Duodenal mucosa (tissue), 2 donors: ENCODE results near the gene UNC5A.

Experiments
- H3K27ac ChIP-seq: one replicate; pipeline ENCODE4 v1.7.0; 2013; ENCODE audit warnings: low read depth, low read length
- H3K27me3 ChIP-seq, 2 donors: one replicate each; pipeline ENCODE4 v1.7.0; 2013; ENCODE audit warnings: low read length in 2 of 2, control low read depth in 1 of 2; ENCODE audit not compliant: insufficient read depth in 2 of 2, control insufficient read depth in 1 of 2
- H3K36me3 ChIP-seq, 2 donors: one replicate each; pipeline ENCODE4 v1.7.0; 2013; ENCODE audit warnings: low read length in 2 of 2, control low read depth in 1 of 2; ENCODE audit not compliant: insufficient read depth in 2 of 2, control insufficient read depth in 1 of 2
- H3K4me1 ChIP-seq, 2 donors: one replicate each; pipeline ENCODE4 v1.7.0; 2013; ENCODE audit warnings: low read length in 2 of 2, control low read depth in 1 of 2; ENCODE audit not compliant: insufficient read depth in 2 of 2, control insufficient read depth in 1 of 2
- H3K4me3 ChIP-seq, 2 donors: one replicate each; pipeline ENCODE4 v1.7.0; 2013; ENCODE audit warnings: low read length in 2 of 2, low read depth in 1 of 2
- H3K9ac ChIP-seq, 2 donors: one replicate each; pipeline ENCODE4 v1.7.0; 2013; ENCODE audit warnings: low read length in 2 of 2, low read depth in 1 of 2
- H3K9me3 ChIP-seq, 2 donors: one replicate each; pipeline ENCODE4 v1.7.0; 2013; ENCODE audit warnings: low read length in 2 of 2, control low read depth in 1 of 2; ENCODE audit not compliant: control insufficient read depth in 1 of 2

The UNC5A gene

GRCh38 chr5:176820937-176821336 lies 10.6 kb downstream of the UNC5A start:
- H3K4me3 ChIP-seq = no peak overlapping the region
- no peaks in the 10 kb centered on the region for H3K9me3 ChIP-seq
- no peak overlapping the region for H3K9ac ChIP-seq
- no peak overlapping the region for H3K27ac ChIP-seq
- no peaks in the 10 kb centered on the region for H3K4me1 ChIP-seq
- H3K36me3 ChIP-seq = no peaks in the 10 kb centered on the region
- peaks cover 23 to 25% of the 10 kb centered on the region in 2 donors for H3K27me3 ChIP-seq

GRCh38 chr5:176821441-176821840 lies 11.1 kb downstream of the UNC5A start:
- Histone ChIP-seq H3K4me3 (no peak overlapping the region), H3K9ac (no peak overlapping the region), H3K36me3 (no peaks in the 10 kb centered on the region), H3K27me3 (peaks cover 19 to 21% of the 10 kb centered on the region in 2 donors), H3K9me3 (no peaks in the 10 kb centered on the region), H3K4me1 (no peaks in the 10 kb centered on the region), H3K27ac (no peak overlapping the region)

- Histone ChIP-seq H3K36me3 (no peaks in the 10 kb centered on the region), H3K27me3 (peaks cover 13 to 15% of the 10 kb centered on the region in 2 donors), H3K4me3 (no peak overlapping the region), H3K4me1 (no peaks in the 10 kb centered on the region), H3K27ac (no peak overlapping the region), H3K9ac (no peak overlapping the region), H3K9me3 (no peaks in the 10 kb centered on the region)
These were observed 11.9 kb downstream of the UNC5A start for GRCh38 chr5:176822041-176822792.

- no peak overlapping the region for H3K9ac ChIP-seq
- H3K27me3 ChIP-seq = peaks cover 11 to 15% of the 10 kb centered on the region in 2 donors
- no peaks in the 10 kb centered on the region for H3K36me3 ChIP-seq
- H3K4me1 ChIP-seq = no peaks in the 10 kb centered on the region
- H3K4me3 ChIP-seq = no peak overlapping the region
- H3K9me3 ChIP-seq = no peaks in the 10 kb centered on the region
- H3K27ac ChIP-seq = no peak overlapping the region
These were observed 12.6 kb downstream of the UNC5A start for GRCh38 chr5:176822793-176823481.

- Histone ChIP-seq H3K27ac (no peak overlapping the region), H3K9ac (no peak overlapping the region), H3K9me3 (no peaks in the 10 kb centered on the region), H3K36me3 (no peaks in the 10 kb centered on the region), H3K4me1 (no peaks in the 10 kb centered on the region), H3K27me3 (peaks cover 1 to 10% of the 10 kb centered on the region in 2 donors), H3K4me3 (no peak overlapping the region)
These were observed 13.6 kb downstream of the UNC5A start for GRCh38 chr5:176823869-176824412.

- Histone ChIP-seq H3K27me3 (peaks cover 0 to 3% of the 10 kb centered on the region in 2 donors), H3K4me3 (no peak overlapping the region), H3K9ac (no peak overlapping the region), H3K9me3 (no peaks in the 10 kb centered on the region), H3K4me1 (no peaks in the 10 kb centered on the region), H3K27ac (no peak overlapping the region), H3K36me3 (no peaks in the 10 kb centered on the region)
These were observed 14.2 kb downstream of the UNC5A start for GRCh38 chr5:176824604-176825003.

GRCh38 chr5:176825234-176825633 lies 14.9 kb downstream of the UNC5A start:
- Histone ChIP-seq H3K9me3 (no peaks in the 10 kb centered on the region), H3K4me3 (no peak overlapping the region)

GRCh38 chr5:176825957-176826356 lies 15.6 kb downstream of the UNC5A start:
- H3K4me3 ChIP-seq = no peak overlapping the region
- no peak overlapping the region for H3K27ac ChIP-seq
- no peak overlapping the region for H3K9ac ChIP-seq
- H3K4me1 ChIP-seq = no peaks in the 10 kb centered on the region
- no peaks in the 10 kb centered on the region for H3K36me3 ChIP-seq
- peaks cover 0 to 3% of the 10 kb centered on the region in 2 donors for H3K27me3 ChIP-seq
- no peaks in the 10 kb centered on the region for H3K9me3 ChIP-seq

More at GRCh38 chr5:176825234-176825633, 14.9 kb downstream of the UNC5A start:
- H3K9ac ChIP-seq = no peak overlapping the region
- no peaks in the 10 kb centered on the region for H3K4me1 ChIP-seq
- peaks cover 0 to 3% of the 10 kb centered on the region in 2 donors for H3K27me3 ChIP-seq
- H3K36me3 ChIP-seq = no peaks in the 10 kb centered on the region
- no peak overlapping the region for H3K27ac ChIP-seq

GRCh38 chr5:176827736-176828414 lies 17.5 kb downstream of the UNC5A start:
- Histone ChIP-seq H3K27me3 (no peaks in the 10 kb centered on the region), H3K27ac (no peak overlapping the region), H3K4me3 (no peak overlapping the region), H3K36me3 (no peaks in the 10 kb centered on the region), H3K9me3 (no peaks in the 10 kb centered on the region), H3K9ac (no peak overlapping the region), H3K4me1 (no peaks in the 10 kb centered on the region)

- no peaks in the 10 kb centered on the region for H3K36me3 ChIP-seq
- H3K9ac ChIP-seq = no peak overlapping the region
These were observed 19.0 kb downstream of the UNC5A start for GRCh38 chr5:176829320-176829719.

More at GRCh38 chr5:176829320-176829719, 19.0 kb downstream of the UNC5A start:
- no peak overlapping the region for H3K4me3 ChIP-seq
- no peaks in the 10 kb centered on the region for H3K9me3 ChIP-seq
- H3K27me3 ChIP-seq = no peaks in the 10 kb centered on the region
- H3K4me1 ChIP-seq = no peaks in the 10 kb centered on the region
- no peak overlapping the region for H3K27ac ChIP-seq
